Ramos (cell line): ENCODE results near the gene MAMLD1.

Experiments
- in situ Hi-C: fragments of 300-500 bp; cut with MboI; formaldehyde crosslinking; loops from one replicate; pipeline ENCODE4 v1.14.3; 2022; ENCODE audit warnings: low sequenced_read_pairs; ENCODE audit not compliant: unreplicated experiment

MAMLD1 gene

DNA sequence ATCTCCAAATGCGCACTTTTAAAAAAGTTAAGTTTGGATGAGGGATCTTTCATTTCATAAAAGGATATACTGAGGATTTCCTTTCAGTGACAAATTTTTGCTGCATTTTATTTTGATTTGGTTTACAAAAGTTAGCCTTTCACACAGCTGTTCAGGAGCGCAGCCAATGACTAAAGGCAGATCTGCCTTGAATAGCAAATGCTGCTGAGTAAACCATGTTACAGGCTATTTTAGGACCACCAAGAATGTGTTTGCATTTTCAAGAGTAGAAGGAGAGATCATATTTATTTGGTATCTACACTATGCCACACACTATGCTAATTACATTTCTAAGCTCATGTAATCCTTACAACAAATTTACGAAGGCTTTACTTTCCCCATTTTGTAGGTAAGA is 92.1 kb downstream of the MAMLD1 start:
- in situ Hi-C loops: no loop called here

DNA sequence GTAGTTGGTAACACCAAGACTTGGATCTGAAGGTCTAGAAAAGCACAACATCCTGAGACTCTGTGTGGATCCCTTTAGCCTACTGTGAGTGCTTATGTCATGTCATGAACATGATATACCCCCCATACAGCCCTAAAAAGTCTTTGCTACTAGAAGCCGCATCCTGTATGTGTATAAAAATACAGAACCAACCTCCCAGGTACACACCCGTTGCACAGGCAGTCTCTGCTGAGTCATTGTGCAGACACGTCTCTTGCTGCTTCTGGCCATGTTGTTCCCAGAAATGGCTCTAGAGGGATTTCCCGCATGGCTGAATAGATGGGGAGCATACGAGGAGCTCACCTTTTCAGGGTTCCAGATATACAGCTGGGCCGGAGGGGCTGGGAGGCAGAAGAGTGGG is 93.3 kb downstream of the MAMLD1 start:
- in situ Hi-C loops: no loop called here

- in situ Hi-C loops: no loop called here
Observed at GRCh38 chrX:150456941-150457340, 93.8 kb downstream of the MAMLD1 start.

DNA sequence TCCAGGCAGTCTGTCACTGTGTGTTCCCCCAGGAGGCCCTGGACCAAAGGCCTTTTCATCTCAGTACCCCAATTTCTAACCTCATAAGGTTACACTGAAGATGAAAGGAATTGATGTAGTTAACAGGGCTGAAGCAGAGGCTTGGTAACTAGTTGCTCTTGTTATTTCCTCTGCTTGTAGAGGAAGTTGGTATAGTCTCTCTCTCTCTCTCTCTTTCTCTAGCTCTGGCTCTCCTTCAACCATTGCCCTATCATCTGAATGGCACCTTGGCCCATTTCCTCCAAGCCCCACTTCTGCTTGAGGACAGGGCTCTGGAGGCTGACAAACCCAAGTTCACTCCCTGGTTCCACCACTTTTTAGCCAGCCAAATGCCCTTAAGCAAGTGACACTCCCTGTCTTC is 96.1 kb downstream of the MAMLD1 start:
- in situ Hi-C loops: no loop called here

- in situ Hi-C loops: no loop called here
Observed at GRCh38 chrX:150460063-150460462, 96.9 kb downstream of the MAMLD1 start.

DNA sequence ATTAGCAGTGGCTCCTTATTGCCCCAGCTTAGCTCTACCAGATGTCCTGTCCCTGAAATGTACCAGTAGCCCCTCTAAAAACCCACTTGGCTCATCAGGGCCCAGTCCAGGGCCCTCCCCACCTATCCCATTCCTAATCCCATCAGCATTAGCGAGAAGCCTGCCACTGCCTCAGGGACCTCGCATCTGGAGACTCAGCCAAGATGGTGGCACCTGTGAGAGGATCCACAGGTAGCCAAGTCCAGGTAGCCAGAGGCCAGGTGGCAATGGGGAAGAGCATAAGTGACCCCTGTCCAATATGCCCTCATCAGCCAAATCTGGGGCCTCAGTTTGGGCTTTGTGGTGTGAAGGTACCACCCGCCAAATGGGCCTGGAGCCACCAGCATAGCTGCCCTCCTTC is 97.7 kb downstream of the MAMLD1 start:
- in situ Hi-C loops: no loop called here

GRCh38 chrX:150463566-150463965 is 100.4 kb downstream of the MAMLD1 start:
- in situ Hi-C loops: no loop called here

GRCh38 chrX:150464001-150464400 is 100.9 kb downstream of the MAMLD1 start:
- in situ Hi-C loops: no loop called here

DNA sequence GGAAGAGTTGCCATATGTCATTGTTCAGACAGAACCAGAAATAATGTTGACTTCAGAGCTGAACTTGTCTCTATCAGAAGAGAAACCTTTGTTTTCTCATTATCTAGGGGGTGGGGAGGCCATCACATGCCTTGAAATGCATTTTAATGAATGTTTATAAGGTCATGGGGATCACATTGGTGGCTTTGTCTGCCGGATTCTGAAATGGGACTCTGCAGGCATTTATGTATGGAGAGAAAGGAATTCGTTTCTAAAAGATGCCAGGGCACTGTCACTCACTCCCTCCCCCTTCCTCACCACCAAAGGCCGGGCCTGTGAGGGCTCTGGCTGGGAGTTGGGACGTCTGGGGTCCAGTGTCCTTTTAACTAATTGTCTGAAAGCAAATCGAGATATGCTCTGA is 102.2 kb downstream of the MAMLD1 start:
- in situ Hi-C loops: no loop called here

- in situ Hi-C loops: no loop called here
Observed at GRCh38 chrX:150465881-150466775, 103.0 kb downstream of the MAMLD1 start.

DNA sequence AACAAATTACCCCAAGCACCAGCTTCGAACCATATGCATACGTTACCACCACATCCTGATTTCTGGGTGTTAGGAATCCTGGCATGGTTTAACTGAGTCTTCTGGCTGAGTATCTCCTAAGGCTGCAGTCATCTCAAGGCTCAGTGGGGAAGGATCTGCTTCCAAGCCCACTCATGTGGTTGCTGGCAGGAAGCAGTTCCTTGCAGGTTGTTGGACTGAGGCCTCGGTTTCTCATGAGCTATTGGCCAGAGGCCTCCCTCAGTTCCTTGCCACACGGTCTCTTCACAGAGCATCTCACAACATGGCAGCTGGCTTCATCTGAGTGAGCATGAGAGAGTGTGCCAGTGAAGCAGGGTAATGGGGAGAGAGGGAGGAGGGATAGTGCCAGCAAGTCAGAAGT is 109.2 kb downstream of the MAMLD1 start:
- in situ Hi-C loops: no loop called here

DNA sequence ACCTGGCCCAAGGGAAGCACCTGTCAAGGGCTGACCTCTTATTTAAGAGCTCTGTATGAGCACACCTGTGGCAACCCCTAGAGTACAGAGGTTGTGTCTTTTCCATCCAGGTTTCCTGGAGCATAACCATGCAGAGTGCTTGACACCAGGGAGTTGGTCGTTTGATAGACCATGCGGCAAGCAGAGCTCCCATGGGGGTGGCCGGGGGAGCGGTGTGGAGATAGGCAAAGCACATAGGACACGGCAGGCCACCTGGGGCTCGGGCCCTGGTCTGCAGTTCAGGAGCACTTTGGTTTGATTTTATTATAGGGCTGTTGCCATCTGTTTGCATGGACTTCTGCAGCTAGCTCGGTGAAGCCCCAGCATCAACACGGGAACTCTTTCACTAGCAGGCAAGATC is 110.3 kb downstream of the MAMLD1 start:
- in situ Hi-C loops: no loop called here

DNA sequence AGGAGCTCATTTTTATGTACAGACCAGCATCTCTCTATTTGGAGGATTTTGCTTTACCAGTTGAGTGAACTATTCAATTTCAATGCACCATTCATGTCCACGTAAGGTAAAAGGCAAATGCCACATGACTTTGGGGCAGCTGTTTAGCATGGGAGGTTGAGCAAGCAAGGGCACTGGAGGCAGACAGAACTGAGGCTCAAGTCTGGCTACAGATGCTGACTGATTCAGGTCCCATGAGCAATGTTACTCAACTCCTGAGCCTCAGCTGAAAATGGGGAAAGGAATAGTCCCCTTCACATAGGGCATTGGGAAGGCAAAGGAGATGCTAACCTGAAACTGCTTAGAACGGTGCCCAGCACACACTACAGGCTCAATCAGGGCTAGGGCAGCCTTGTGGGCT is 112.3 kb downstream of the MAMLD1 start:
- in situ Hi-C loops: no loop called here

DNA sequence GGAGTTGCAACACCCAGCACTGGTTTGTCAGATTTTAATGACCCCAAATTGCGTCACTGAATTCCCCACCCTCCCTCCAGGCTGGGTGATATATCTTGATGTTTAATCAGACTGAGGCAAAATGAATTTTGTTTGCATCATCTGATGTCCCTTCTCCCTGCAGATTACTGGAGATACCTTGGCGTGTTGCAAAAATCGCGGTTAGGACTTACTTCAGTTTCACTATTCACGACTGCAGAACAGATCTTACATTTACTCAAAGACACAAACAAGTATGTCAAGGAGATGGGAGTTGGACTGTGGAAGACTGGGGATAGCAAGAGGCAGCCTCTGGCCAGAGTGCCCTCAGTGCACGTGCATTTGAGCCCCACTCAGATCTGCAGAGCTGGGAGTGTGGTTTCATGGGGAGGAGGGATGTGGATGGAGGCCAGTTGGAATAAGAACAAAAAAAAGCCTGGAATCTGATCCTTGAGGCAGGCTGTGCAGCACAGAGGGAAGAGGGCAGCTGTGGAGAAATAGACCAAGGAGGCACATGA is 113.1 kb downstream of the MAMLD1 start:
- in situ Hi-C loops: no loop called here

DNA sequence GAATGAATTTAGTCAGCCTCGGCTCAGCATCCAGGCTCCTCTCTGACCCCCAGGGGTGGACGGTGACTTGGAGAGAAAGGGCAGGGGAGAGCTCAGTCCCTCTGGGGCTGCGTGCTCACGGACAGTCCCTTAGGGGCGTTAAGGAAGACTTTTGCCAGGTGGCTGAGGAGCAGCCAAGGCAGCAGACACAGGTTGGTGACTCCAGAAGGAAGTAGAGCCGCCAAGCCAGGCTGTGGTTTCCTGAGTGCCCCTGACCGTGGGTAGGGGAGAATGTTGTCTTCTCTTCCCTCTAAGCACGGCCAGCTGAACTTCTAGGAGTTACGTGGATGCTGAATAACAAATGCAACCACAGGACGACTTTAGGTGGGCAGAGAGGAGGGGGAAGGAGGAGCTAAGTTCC is 114.3 kb downstream of the MAMLD1 start:
- in situ Hi-C loops: no loop called here

DNA sequence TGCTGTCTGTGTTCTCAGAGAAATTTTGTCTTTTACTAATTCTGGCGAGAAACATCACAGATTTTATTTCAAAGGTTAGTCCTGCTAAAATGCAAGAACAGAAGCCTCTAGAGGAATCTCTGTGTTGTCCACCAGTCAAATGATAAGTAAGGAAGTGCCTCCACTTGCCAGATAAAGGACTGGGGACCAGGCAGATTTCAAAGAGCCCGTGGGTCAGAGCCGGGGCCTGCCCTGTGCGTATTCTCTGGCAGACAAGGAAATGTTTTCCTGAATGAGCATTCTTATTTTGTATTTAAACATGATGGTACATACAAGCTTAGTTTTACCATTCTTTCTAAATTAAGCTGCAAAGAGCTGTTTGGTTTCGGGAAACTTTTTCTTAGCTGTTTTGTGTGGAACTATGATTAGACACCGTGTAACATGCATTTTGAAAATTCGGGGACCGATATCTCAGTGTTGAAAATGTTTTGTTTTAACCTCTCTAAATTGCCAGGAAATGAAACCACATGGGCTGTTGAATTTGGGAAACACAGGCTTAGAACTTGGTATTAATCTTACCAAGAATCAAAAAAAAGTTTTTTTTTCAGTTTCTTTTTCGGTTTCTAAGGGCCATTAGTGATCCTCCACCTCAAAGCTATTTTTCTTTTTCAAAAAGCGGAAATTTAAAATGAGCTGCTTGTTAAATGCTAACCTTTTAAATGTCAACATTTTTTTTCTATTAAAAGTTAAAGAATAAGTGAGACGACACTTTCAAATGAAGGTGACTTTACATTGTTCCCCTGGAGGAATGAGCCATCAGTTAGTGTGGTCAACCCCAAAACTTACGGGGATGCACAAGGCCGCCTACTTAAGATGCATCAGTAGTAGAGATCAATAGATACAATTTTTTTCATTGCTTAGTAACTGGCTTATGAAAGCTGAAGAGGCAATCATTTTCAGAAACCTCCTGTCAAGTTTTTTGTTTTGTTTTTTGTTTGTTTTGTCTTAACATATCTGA is 115.7 kb downstream of the MAMLD1 start:
- in situ Hi-C loops: no loop called here

DNA sequence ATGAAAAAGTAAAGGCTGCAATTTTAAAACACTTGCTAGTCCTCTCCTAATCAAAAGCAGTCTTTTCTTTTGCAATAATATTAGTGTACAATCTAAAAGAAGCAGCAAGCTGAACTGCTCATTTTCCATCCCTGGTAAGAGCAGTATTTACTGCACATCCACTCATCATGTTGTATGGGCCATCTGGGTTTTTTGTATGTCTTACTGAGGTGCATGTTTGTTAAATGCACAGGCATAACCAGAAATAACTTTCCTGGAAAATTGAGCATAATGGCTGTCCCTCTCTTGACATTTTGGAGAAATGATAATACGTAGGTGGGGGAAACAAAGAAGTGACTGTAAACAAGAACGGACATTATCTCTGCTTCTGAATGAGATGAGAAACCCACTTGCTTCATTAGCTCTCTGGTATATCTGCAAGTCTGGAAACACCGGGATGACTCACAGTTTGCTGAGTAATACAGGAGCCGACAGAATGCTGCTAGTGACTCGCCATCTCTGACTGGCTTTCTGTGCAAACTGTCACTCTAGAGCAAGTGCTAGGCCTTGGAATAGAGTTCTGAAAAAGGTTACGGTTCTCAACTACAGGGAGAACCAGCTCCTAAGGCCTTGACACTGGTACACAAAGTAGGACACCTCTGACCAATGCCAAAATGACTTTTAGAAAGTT is 119.6 kb downstream of the MAMLD1 start:
- in situ Hi-C loops: no loop called here

- in situ Hi-C loops: no loop called here
Observed at GRCh38 chrX:150483356-150483985, 120.4 kb downstream of the MAMLD1 start.

GRCh38 chrX:150486011-150486410 is 122.9 kb downstream of the MAMLD1 start:
- in situ Hi-C loops: no loop called here
